ENCODE measurements around the gene IGLL1.
"Not testable (repeated sequence)": the region's sequence is repeated elsewhere in the genome, so short reads cannot be mapped to it uniquely, and the experiment has no call there.

Gene IGLL1

GRCh38 chr22:23561025-23561510 lies 19.0 kb downstream of the IGLL1 start:
- DNase-seq, result not testable (repeated sequence)

- DNase-seq, result not testable (repeated sequence)
Observed at GRCh38 chr22:23560215-23560614, 19.9 kb downstream of the IGLL1 start.

GRCh38 chr22:23557467-23557866 lies 22.6 kb downstream of the IGLL1 start:
- no peak for DNase-seq

GRCh38 chr22:23557036-23557435 lies 23.1 kb downstream of the IGLL1 start:
- no peak for DNase-seq

GRCh38 chr22:23556026-23556620 lies 24.0 kb downstream of the IGLL1 start:
- no peak for DNase-seq

- no peak for DNase-seq
Observed at GRCh38 chr22:23555118-23555517, 25.0 kb downstream of the IGLL1 start.

- no peak for DNase-seq
Observed at GRCh38 chr22:23553924-23554870, 25.9 kb downstream of the IGLL1 start.

GRCh38 chr22:23553438-23553837 lies 26.7 kb downstream of the IGLL1 start:
- no peak for DNase-seq

GRCh38 chr22:23552573-23552972 lies 27.5 kb downstream of the IGLL1 start:
- no peak for DNase-seq

GRCh38 chr22:23551385-23551784 lies 28.7 kb downstream of the IGLL1 start:
- DNase-seq, result no peak

- DNase-seq, result no peak
Observed at GRCh38 chr22:23550049-23550650, 29.9 kb downstream of the IGLL1 start.

GRCh38 chr22:23549198-23549595 lies 30.9 kb downstream of the IGLL1 start:
- DNase-seq, result no peak

GRCh38 chr22:23548501-23549197 lies 31.4 kb downstream of the IGLL1 start:
- DNase-seq, result no peak

- no peak for DNase-seq
Observed at GRCh38 chr22:23547818-23548500, 32.1 kb downstream of the IGLL1 start.

- DNase-seq, result not testable (repeated sequence)
Observed at GRCh38 chr22:23547382-23547781, 32.7 kb downstream of the IGLL1 start.

GRCh38 chr22:23544852-23545251 lies 35.2 kb downstream of the IGLL1 start:
- no peak for DNase-seq

GRCh38 chr22:23543506-23544000 lies 36.5 kb downstream of the IGLL1 start:
- not testable (repeated sequence) for DNase-seq

- no peak for DNase-seq
Observed at GRCh38 chr22:23542933-23543332, 37.2 kb downstream of the IGLL1 start.

GRCh38 chr22:23542391-23542790 lies 37.7 kb downstream of the IGLL1 start:
- not testable (repeated sequence) for DNase-seq

GRCh38 chr22:23541849-23542281 lies 38.2 kb downstream of the IGLL1 start:
- not testable (repeated sequence) for DNase-seq

- not testable (repeated sequence) for DNase-seq
Observed at GRCh38 chr22:23540837-23541236, 39.3 kb downstream of the IGLL1 start.

- DNase-seq, result not testable (repeated sequence)
Observed at GRCh38 chr22:23539839-23540198, 40.3 kb downstream of the IGLL1 start.
